ENCODE results near the gene MYRIP.

DNA sequence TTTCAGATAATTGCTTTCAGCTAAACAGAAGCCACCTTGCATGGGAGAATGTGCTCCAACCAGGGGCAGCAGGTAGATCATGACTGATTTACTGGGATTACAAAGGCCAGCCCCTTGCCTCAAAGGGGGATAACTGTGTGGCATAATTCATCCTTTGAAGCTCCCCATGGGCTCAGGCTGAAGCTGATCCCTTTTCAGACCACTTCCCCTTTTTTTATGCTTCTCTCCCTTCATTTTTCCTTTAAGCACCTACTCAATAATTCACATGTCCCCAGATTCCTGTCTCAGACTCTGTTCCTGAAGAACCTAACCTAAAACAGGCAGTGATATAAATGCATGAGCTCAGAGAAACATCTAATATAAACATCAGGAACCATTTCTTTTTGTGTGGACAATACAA, 8.2 kb upstream of the MYRIP start:
- TF ChIP-seq SP1 (IDR thresholded peaks at IDR 0.05) (no peak), BHLHE40 (IDR thresholded peaks at IDR 0.05; ENCODE audit: borderline replicate concordance) (no peak), TARDBP (IDR thresholded peaks at IDR 0.05) (no peak), ELF4 (IDR thresholded peaks at IDR 0.05) (no peak), FOXM1 (IDR thresholded peaks at IDR 0.05; ENCODE audit: borderline replicate concordance) (no peak), ZNF384 (IDR thresholded peaks at IDR 0.05) (no peak), SUZ12 (IDR thresholded peaks at IDR 0.05) (no peak), FOXK2 (IDR thresholded peaks at IDR 0.05) (no peak), L3MBTL2 (conservative IDR thresholded peaks at IDR 0.05) (no peak), ARNT (IDR thresholded peaks at IDR 0.05) (no peak), LEF1 (IDR thresholded peaks at IDR 0.05; ENCODE audit: borderline replicate concordance) (no peak), HDGF (IDR thresholded peaks at IDR 0.05; ENCODE audit: borderline replicate concordance) (no peak), CTBP1 (IDR thresholded peaks at IDR 0.05; ENCODE audit: borderline replicate concordance) (no peak)
- TF ChIP-seq, protein P1, sequence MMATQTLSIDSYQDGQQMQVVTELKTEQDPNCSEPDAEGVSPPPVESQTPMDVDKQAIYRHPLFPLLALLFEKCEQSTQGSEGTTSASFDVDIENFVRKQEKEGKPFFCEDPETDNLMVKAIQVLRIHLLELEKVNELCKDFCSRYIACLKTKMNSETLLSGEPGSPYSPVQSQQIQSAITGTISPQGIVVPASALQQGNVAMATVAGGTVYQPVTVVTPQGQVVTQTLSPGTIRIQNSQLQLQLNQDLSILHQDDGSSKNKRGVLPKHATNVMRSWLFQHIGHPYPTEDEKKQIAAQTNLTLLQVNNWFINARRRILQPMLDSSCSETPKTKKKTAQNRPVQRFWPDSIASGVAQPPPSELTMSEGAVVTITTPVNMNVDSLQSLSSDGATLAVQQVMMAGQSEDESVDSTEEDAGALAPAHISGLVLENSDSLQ (IDR thresholded peaks at IDR 0.05): no peak
